Measurements from ENCODE around the gene OBP2A.
"Not testable (repeated sequence)": the region's sequence is repeated elsewhere in the genome, so short reads cannot be mapped to it uniquely, and the experiment has no call there.

The OBP2A gene

GRCh38 chr9:135509458-135509857 lies 36.5 kb upstream of the OBP2A start:
- DNase-seq (ENCODE audit: insufficient read length, low spot score), result no peak
- FAIRE-seq, result no peak

GRCh38 chr9:135512241-135512603 lies 33.7 kb upstream of the OBP2A start:
- DNase-seq (ENCODE audit: insufficient read length, low spot score) (no peak), FAIRE-seq (no peak)

GRCh38 chr9:135512904-135513303 lies 33.0 kb upstream of the OBP2A start:
- no peak for DNase-seq (ENCODE audit: insufficient read length, low spot score)
- FAIRE-seq, result no peak

- FAIRE-seq, result no peak
- DNase-seq (ENCODE audit: insufficient read length, low spot score), result no peak
Measured at GRCh38 chr9:135513351-135513846, 32.5 kb upstream of the OBP2A start.

- not testable (repeated sequence) for FAIRE-seq
Measured at GRCh38 chr9:135513906-135514305, 32.0 kb upstream of the OBP2A start.

GRCh38 chr9:135514342-135515082 lies 31.4 kb upstream of the OBP2A start:
- DNase-seq (ENCODE audit: insufficient read length, low spot score) (no peak), FAIRE-seq (no peak)

More at GRCh38 chr9:135513906-135514305, 32.0 kb upstream of the OBP2A start:
- DNase-seq (ENCODE audit: insufficient read length, low spot score), result not testable (repeated sequence)

- no peak for DNase-seq (ENCODE audit: insufficient read length, low spot score)
- FAIRE-seq, result no peak
Measured at GRCh38 chr9:135515083-135515951, 30.6 kb upstream of the OBP2A start.

- FAIRE-seq, result no peak
- no peak for DNase-seq (ENCODE audit: insufficient read length, low spot score)
Measured at GRCh38 chr9:135516132-135516860, 29.6 kb upstream of the OBP2A start.

GRCh38 chr9:135517407-135517822 lies 28.5 kb upstream of the OBP2A start:
- DNase-seq (ENCODE audit: insufficient read length, low spot score) (no peak), FAIRE-seq (no peak)

GRCh38 chr9:135519179-135519971 lies 26.6 kb upstream of the OBP2A start:
- no peak for DNase-seq (ENCODE audit: insufficient read length, low spot score)
- FAIRE-seq, result peak; percentile 77

GRCh38 chr9:135520916-135521607 lies 24.9 kb upstream of the OBP2A start, which contains the start of gene LCN1:
Gene LCN1, plus strand, starts transcription at chr9:135521440. Its CDS starts 58 bp downstream, at chr9:135521498.
- no peak for FAIRE-seq

GRCh38 chr9:135521608-135522095 lies 24.3 kb upstream of the OBP2A start:
- no peak for DNase-seq (ENCODE audit: insufficient read length, low spot score)
- no peak for FAIRE-seq

More at GRCh38 chr9:135520916-135521607, 24.9 kb upstream of the OBP2A start, which contains the start of gene LCN1:
- DNase-seq (ENCODE audit: insufficient read length, low spot score), result no peak

GRCh38 chr9:135522137-135522877 lies 23.6 kb upstream of the OBP2A start:
- no peak for DNase-seq (ENCODE audit: insufficient read length, low spot score)
- FAIRE-seq, result no peak

- DNase-seq (ENCODE audit: insufficient read length, low spot score) (no peak), FAIRE-seq (no peak)
Measured at GRCh38 chr9:135522931-135523330, 23.0 kb upstream of the OBP2A start.

- FAIRE-seq, result no peak
- DNase-seq (ENCODE audit: insufficient read length, low spot score), result no peak
Measured at GRCh38 chr9:135523521-135524129, 22.3 kb upstream of the OBP2A start.

GRCh38 chr9:135524130-135524861 lies 21.6 kb upstream of the OBP2A start:
- FAIRE-seq (no peak), DNase-seq (ENCODE audit: insufficient read length, low spot score) (no peak)
